ENCODE measurements around the gene HECW1.

HECW1 gene

GRCh38 chr7:43612599-43613589 is 500.4 kb downstream of the HECW1 start:
- peak; percentile 50 for DNase-seq (ENCODE audit: low read depth)
